ENCODE data around the gene DCAF12L2.

Gene DCAF12L2

DNA sequence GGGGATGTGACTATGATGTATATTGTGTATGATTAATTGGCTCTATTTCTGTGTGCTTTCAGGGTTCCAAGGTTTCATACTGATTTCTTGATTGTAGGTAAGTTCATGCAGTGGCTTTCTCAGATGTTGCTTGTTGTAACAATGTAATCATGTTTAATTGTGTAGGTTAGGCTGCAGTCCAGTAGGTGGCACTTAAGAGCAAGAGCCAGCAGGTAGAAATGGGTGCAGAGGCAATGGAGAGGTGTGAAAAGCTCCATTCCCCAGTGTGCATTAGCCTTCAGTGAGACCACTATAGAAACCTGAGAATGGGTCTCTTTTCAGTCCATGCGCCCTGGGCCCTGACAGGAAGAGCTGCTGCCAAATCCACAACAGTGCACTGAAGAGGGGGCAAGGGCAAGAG is 28.2 kb downstream of the DCAF12L2 start:
- Histone ChIP-seq H3K9ac (ENCODE audit: low read length) (no peak overlapping the region), H3K36me3 (ENCODE audit: insufficient read depth, low read length) (no peaks in the 10 kb centered on the region), H3K79me2 (ENCODE audit: insufficient read depth, low read length) (no peaks in the 10 kb centered on the region), H3F3A (ENCODE audit: insufficient read depth, low read length) (no peaks in the 10 kb centered on the region), H3K4me3 (ENCODE audit: low read depth, low read length, poor library complexity, severe bottlenecking) (no peak overlapping the region), H4K20me1 (ENCODE audit: insufficient read depth, low read length) (no peaks in the 10 kb centered on the region), H3K4me1 (ENCODE audit: insufficient read depth, low read length, severe bottlenecking) (no peaks in the 10 kb centered on the region), H3K9me2 (ENCODE audit: low read depth, low read length) (no peaks in the 10 kb centered on the region), H3K27ac (ENCODE audit: low read depth, low read length, poor library complexity, severe bottlenecking) (no peak overlapping the region), H3K4me2 (ENCODE audit: low read length) (no peak overlapping the region), H3K9me3 (ENCODE audit: low read length) (no peaks in the 10 kb centered on the region), H2AFZ (ENCODE audit: low read length) (no peak overlapping the region), H3K27me3 (ENCODE audit: insufficient read depth, low read length) (no peaks in the 10 kb centered on the region)
- TF ChIP-seq EZH2 (IDR thresholded peaks at IDR 0.05; ENCODE audit: borderline replicate concordance, low read length): no peak
- TF ChIP-seq, protein P1, sequence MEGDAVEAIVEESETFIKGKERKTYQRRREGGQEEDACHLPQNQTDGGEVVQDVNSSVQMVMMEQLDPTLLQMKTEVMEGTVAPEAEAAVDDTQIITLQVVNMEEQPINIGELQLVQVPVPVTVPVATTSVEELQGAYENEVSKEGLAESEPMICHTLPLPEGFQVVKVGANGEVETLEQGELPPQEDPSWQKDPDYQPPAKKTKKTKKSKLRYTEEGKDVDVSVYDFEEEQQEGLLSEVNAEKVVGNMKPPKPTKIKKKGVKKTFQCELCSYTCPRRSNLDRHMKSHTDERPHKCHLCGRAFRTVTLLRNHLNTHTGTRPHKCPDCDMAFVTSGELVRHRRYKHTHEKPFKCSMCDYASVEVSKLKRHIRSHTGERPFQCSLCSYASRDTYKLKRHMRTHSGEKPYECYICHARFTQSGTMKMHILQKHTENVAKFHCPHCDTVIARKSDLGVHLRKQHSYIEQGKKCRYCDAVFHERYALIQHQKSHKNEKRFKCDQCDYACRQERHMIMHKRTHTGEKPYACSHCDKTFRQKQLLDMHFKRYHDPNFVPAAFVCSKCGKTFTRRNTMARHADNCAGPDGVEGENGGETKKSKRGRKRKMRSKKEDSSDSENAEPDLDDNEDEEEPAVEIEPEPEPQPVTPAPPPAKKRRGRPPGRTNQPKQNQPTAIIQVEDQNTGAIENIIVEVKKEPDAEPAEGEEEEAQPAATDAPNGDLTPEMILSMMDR (IDR thresholded peaks at IDR 0.05; ENCODE audit: low read length): peak; percentile 36; the same call in 1 of the 2 replicates

DNA sequence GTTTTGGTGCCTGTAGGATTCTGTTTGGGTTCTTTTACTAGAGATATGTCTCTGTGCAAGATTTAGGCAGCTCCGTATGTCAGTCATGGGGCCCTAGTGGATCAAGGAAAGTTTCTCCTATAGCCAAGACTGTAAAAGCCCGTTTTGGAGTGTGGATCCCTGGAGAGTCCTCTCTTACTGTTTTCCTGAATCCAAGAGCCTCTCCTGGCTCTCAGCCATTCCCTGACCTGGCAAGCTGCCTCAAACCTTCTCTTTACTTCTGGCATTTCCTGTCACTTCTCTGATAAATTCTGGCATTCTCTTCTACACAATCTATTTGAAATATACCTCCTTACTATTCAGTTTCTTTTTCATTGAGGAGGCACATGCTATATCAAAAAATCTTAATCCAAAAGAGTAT is 41.4 kb downstream of the DCAF12L2 start:
- Histone ChIP-seq H3K4me2 (ENCODE audit: low read length) (no peak overlapping the region), H4K20me1 (ENCODE audit: insufficient read depth, low read length) (no peaks in the 10 kb centered on the region), H3K79me2 (ENCODE audit: insufficient read depth, low read length) (no peaks in the 10 kb centered on the region), H3K9me3 (ENCODE audit: low read length) (no peaks in the 10 kb centered on the region), H3K36me3 (ENCODE audit: insufficient read depth, low read length) (no peaks in the 10 kb centered on the region), H3F3A (ENCODE audit: insufficient read depth, low read length) (no peaks in the 10 kb centered on the region), H3K4me1 (ENCODE audit: insufficient read depth, low read length, severe bottlenecking) (no peaks in the 10 kb centered on the region), H2AFZ (ENCODE audit: low read length) (no peak overlapping the region), H3K9me2 (ENCODE audit: low read depth, low read length) (no peaks in the 10 kb centered on the region), H3K27ac (ENCODE audit: low read depth, low read length, poor library complexity, severe bottlenecking) (no peak overlapping the region), H3K27me3 (ENCODE audit: insufficient read depth, low read length) (no peaks in the 10 kb centered on the region), H3K9ac (ENCODE audit: low read length) (no peak overlapping the region), H3K4me3 (ENCODE audit: low read depth, low read length, poor library complexity, severe bottlenecking) (no peak overlapping the region)
- TF ChIP-seq, protein P1 (IDR thresholded peaks at IDR 0.05; ENCODE audit: low read length): no peak

Data from OCI-LY1 (cell line).